ENCODE measurements around the gene DDX17. TPM values are rescaled to one million over a fixed set of nuclear protein-coding genes. Genes with fewer than 3 reads are reported as not detected.

Gene DDX17
- total and polyA plus RNA-seq, 9 of the 15 experiments (the other 6 are each of a cell fraction or from before 2014, with no cell fraction given) = 17.6 to 421 (median 189) TPM

DNA sequence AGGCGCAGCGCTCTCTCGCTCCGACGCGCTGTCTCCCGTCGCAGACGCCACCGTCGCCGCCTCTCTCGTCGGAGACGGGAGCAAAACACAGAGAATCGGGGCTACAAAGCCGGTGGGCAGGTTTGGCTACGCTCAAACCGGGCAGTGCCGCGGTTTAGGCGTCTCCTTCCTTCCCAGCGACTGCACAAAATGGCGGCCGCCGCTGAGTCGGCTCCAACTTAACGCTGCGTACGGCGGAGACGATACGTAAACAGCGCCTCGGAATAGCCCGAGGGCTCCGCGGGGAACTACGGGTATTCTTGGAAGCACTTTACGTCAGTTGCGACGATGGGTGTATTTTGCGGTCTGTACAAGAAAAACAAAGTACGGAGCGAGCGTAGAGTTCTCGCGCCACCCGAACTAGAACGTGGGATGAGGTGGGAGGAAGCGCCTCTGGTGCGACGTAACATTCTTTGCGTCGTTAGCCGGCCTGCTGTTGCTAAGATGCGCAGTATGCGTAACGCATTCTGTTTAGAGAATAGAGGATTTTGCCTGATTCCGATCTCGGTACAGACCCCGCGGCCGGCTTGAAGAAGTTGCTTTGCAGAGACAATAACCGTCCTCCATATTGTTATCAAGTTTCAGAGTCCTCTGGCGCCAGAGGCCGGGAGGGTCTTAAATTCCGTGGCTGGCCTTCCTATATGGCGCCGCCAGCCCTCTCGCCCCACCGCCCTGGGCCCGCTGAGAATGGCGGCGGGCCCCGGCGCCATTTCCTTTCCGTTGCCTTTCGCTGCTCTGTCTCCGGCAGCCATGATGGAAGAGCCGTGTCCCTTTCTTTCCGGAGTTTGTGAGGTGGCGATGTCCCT lies at the start of gene DDX17 (continued):
- TF ChIP-seq ZNF311 (CRISPR knock-in tag; IDR thresholded peaks at IDR 0.05) (peak; percentile 68; the same call in 1 of the 2 replicates), ZNF124 (CRISPR knock-in tag; IDR thresholded peaks at IDR 0.05) (no peak), ZNF146 (CRISPR knock-in tag; IDR thresholded peaks at IDR 0.05; ENCODE audit: unreplicated experiment) (no peak), GATA2 (CRISPR knock-in tag; IDR thresholded peaks at IDR 0.05) (peak; percentile 44; the same call in 1 of the 2 replicates), FOXA3 (CRISPR knock-in tag; conservative IDR thresholded peaks at IDR 0.05 in 1 of 2, IDR thresholded peaks at IDR 0.05 in 1 of 2) (no peak), HDAC3 (IDR thresholded peaks at IDR 0.05; ENCODE audit: borderline replicate concordance, partially characterized antibody) (peak; percentile 100), ZNF277 (CRISPR knock-in tag; IDR thresholded peaks at IDR 0.05; ENCODE audit: borderline replicate concordance) (no peak), MAFG (tag; conservative IDR thresholded peaks at IDR 0.05) (no peak), MAX (CRISPR knock-in tag; IDR thresholded peaks at IDR 0.05) (no peak), ZBTB26 (CRISPR knock-in tag; IDR thresholded peaks at IDR 0.05) (no peak), FOXK1 (CRISPR knock-in tag; IDR thresholded peaks at IDR 0.05; ENCODE audit: borderline replicate concordance) (0 out of 2 replicates have a peak, but pooled peaks have one; percentile 34), ZNF347 (CRISPR knock-in tag; IDR thresholded peaks at IDR 0.05; ENCODE audit: low read depth) (no peak), ETV5 (CRISPR knock-in tag; IDR thresholded peaks at IDR 0.05; ENCODE audit: low read depth) (no peak), E2F4 (CRISPR knock-in tag; IDR thresholded peaks at IDR 0.05; ENCODE audit: low read depth) (no peak)
- TF ChIP-seq, protein P1, sequence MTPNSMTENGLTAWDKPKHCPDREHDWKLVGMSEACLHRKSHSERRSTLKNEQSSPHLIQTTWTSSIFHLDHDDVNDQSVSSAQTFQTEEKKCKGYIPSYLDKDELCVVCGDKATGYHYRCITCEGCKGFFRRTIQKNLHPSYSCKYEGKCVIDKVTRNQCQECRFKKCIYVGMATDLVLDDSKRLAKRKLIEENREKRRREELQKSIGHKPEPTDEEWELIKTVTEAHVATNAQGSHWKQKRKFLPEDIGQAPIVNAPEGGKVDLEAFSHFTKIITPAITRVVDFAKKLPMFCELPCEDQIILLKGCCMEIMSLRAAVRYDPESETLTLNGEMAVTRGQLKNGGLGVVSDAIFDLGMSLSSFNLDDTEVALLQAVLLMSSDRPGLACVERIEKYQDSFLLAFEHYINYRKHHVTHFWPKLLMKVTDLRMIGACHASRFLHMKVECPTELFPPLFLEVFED (CRISPR knock-in tag; conservative IDR thresholded peaks at IDR 0.05) = no peak
- TF ChIP-seq, protein P2, sequence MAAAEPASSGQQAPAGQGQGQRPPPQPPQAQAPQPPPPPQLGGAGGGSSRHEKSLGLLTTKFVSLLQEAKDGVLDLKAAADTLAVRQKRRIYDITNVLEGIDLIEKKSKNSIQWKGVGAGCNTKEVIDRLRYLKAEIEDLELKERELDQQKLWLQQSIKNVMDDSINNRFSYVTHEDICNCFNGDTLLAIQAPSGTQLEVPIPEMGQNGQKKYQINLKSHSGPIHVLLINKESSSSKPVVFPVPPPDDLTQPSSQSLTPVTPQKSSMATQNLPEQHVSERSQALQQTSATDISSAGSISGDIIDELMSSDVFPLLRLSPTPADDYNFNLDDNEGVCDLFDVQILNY (CRISPR knock-in tag; IDR thresholded peaks at IDR 0.05) = no peak
- TF ChIP-seq, protein P3, sequence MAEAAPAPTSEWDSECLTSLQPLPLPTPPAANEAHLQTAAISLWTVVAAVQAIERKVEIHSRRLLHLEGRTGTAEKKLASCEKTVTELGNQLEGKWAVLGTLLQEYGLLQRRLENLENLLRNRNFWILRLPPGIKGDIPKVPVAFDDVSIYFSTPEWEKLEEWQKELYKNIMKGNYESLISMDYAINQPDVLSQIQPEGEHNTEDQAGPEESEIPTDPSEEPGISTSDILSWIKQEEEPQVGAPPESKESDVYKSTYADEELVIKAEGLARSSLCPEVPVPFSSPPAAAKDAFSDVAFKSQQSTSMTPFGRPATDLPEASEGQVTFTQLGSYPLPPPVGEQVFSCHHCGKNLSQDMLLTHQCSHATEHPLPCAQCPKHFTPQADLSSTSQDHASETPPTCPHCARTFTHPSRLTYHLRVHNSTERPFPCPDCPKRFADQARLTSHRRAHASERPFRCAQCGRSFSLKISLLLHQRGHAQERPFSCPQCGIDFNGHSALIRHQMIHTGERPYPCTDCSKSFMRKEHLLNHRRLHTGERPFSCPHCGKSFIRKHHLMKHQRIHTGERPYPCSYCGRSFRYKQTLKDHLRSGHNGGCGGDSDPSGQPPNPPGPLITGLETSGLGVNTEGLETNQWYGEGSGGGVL (CRISPR knock-in tag; IDR thresholded peaks at IDR 0.05) = no peak
